NCI-H510A (cell line): Measurements from ENCODE around the gene SURF4.
"Not testable (repeated sequence)": the region's sequence is repeated elsewhere in the genome, so short reads cannot be mapped to it uniquely, and the experiment has no call there.

Experiments used
- DNase-seq: peaks from one replicate; lab custom pipeline; 2025; lab: John Stamatoyannopoulos, UW

SURF4 gene

DNA sequence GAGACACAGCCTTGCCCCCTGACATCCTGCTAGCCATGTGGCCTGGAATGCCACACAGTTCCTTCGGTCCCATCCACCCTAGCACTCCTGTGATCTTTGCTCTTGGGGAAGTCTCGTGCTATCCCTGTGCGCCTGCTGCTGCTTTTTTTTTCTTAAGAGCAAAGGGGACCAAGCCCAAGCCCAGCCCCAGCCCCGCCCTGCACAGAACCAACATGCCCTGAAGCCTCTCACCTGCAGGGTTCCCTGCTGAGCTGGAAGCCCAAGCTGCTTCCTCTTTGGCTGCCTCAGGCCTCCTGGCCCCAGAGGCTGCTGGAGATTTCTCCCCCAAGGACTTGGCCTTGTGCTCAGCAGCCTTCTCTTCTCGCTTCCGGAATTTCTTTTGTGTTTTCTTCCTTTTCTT, 41.7 kb downstream of the SURF4 start:
- DNase-seq: no peak

DNA sequence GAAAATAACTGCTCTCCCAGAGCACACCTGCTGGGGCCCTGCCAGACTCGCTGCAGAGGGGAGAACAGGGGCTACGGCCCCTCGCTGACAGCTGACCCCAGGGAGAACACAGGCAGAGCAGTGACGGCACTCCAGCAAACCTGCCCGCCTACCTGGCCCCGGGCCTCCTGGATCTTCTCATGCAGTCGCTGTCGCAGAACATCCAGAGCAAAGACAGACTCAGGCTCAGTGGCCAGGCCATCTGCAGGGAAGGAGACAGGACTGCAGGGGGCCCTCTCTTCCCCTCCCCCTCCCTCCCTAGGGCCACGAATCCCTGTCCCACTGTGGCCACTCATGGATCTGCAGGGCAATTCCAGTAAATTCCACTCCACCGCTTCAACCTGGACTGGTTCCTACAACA, 42.3 kb downstream of the SURF4 start:
- DNase-seq: no peak

DNA sequence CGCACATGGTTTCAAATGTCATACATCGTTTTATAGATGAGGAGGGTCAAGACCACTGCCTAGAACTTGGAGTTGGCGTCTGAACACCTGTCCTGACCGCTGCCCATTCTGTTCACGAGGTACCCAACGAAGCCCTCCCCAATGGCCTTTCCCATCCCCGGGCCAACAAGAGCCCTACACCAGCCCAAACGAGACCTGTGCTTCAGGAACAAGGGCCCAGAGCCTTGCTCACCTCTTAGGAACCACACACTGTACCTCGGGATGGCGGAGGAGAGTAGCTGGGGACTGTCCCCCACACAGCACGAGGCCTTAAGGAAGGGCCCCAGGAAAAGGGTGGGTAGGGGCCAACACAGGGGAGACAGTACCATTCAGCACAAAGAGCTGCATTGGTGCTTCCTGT, 42.8 kb downstream of the SURF4 start:
- DNase-seq: no peak

DNA sequence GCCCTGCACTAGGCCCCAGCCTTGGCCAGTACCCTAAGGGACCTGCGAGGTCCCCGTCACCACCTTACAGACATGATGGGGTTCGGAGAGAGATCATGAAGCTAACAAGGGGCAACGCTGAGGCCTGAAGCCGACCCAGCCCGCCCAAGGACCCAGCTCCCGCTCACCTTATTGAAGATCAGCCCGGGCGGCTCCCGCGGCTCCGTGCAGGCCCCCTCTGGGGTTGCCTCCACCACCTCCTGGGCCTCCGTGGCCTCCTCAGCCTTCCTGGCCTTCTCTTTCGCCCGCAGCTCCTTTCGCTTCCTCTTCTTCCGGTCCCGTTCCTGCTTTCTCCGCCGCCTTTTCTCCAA, 43.5 kb downstream of the SURF4 start:
- DNase-seq: no peak

DNA sequence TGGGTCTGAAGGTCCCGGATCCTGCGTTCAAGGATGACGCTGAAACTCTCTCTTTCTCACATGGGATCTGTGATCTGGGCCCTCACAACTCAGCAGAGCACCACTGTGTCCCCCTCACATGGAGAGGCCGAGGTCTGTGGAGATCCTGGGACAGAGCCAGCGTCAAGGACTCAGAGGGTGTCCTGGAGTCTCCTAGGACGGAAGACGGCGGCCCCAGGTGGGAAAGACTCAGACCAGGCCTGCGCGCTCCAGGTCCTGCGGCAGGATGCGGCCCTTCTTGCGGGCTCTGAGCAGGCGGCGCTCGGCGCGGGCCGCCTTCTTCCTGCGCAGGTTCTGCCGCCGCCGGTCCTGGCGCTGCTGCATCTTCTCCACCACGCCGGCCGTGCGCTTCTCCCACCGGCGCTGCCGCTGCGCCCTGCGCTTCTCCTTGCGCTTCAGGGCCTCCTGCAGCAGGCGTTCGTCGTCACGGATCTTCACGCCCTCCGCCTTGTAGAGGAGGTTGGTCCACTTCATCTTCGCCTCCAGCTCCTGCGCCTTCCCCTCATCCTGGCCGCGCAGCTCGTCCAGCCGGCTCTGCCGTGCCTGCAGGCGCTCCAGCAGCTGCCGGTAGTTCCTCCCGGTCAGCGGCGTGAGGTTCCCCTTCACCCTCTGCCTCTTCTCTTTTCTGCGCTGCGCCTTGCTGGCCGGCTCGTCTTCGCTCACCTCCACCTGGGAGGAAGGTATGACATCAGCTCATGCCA, 44.0 kb downstream of the SURF4 start:
- DNase-seq: no peak

DNA sequence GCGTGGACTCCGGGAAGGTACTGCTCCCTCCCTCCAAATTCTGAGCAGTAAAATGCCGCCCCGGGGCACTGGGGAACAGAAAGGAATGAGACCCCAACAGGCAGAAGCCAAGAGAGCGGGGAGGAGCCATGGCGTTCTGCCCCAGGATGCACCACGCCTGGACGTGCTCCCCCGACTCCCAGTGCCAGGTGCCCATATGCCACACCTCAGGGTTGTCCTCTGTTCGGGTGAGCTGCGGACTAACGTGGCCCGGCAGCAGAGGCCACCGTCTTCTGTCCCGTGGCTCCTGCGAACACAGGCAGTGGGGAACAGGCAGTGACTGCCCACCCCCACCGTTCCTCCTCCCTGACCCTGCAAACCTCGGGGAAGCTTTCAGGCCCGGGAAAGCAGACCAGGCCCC, 44.6 kb downstream of the SURF4 start:
- no peak for DNase-seq

DNA sequence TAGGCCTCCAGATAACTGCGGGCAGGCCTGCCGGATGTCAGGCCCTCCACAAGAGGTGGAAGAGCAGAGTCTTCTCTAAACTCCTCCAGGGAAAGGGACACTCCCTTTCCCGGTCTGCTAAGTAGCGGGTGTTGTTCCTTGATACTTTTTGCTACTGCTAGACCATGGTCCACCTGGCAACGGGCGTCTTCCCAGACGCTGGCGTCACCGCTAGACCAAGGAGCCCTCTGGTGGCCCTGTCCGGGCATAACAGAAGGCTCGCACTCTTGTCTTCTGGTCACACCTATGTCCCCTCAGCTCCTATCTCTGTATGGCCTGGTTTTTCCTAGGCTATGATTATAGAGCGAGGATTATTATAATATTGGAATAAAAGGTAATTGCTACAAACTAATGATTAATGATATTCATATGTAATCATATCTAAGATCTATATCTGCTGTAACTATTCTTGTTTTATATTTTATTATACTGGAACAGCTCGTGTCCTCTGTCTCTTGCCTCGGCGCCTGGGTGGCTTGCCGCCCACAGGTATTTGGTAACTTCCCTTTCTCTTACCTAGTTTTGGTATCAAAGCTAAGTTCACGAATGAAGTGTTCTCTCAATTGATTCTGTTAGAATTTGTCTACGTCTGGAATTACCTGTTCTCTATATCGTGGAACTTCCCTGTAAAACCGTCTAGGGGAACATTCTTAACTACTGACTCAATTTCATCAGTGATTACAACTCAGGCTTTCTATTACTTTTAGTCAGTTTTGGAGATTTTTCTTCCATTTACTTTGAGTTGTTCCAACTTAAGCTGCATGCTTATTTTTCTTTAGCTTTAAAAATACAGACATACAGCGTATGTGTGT, 46.3 kb downstream of the SURF4 start:
- DNase-seq: not testable (repeated sequence)

DNA sequence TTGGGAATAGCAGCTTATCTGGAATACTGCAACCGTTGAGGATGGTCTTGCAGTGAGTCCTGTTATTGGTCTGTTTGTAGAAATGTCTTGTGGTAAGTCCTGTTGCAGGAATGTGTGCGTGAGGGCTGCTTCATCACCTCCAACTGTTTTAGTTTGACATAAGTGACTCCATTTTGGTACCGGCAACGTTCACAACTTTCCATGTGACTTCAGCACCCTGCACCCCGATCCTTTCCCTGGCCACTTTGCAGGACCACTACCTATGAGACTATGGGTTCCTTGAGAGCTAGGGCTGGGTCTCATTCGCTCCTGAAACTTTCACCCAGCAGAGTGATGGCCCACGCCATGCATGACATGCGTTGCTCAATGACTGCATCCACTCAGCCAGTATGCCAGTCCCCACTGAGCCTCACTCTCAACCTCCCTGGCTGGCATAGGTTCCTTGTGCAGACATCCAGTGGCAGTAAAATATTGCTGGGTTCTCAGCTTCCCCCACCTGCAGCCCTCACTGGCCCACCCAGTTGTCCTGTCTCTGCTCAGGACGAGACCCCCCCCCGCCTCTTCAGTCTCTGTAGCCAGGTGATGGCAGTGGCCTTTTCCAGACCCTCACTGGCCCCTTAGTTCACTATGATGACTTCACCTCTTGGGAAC, 47.9 kb downstream of the SURF4 start:
- no peak for DNase-seq

DNA sequence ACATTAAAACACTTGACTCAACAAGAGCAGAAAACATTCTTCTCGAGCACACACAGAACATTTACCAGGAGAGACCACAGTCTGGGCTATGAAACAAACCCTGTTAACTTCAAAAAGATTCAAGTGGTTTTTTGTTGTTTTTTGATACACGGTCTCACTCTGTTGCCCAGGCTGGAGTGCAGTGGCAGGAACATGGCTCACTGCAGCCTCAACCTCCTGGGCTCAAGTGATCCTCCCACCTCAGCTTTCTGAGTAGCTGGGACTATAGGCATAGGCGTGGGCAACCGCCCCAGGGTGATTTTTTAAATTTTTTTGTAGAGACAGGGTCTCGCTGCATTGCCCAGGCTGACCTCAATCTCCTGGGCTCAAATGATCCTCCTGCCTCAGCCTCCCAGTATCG, 48.8 kb downstream of the SURF4 start:
- not testable (repeated sequence) for DNase-seq

DNA sequence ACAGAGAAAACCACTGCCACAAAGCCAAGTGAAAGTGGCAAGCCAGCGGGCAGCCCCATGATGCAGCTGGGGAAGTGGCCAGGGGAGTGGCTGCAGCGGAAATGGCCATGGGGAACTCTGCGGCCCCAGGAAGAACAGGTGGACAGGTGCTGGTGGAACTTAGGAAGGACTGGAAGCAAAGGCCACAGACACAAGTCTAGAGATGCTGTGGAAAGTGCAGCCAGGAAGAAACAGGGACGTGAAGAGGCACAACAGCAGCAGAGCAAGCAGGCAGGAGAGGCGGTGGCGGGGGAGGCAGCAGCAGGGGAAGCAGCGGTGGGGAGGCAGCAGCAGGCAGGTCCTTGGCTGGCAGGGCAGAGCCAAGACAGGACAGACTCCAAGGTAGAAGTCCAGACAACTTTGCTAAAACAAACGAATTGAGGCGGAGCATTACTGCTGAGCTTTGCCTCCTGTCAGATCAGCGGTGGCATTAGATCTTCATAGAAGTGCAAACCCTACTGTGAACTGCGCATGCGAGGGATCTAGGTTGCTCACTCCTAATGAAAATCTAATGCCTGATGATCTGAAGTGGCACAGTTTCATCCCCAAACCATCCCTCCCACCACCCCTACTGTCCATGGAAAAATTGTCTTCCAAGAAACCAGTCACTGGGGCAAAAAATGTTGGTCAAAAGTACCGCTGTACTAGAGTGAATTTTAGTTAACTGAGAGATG, 51.7 kb downstream of the SURF4 start:
- DNase-seq: no peak

DNA sequence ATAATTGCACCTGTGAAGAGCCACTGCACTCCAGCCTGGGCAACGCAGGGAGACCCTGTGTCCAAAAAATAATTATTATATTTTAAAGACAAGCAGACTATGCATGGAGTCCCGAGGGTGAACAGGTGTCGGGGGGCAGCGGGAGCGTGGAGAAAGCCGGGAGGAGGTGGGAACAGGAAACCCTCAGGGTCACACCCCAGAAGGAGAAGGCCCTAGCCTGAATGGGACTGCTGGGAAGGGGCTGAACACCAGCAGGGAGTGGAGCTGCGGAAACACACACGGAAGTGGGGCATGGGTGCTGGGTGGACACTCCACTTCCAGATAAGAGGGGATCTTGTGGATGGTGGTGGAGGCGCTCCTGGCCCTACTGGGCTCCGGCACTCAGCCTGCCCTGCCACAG, 52.6 kb downstream of the SURF4 start:
- DNase-seq: no peak

DNA sequence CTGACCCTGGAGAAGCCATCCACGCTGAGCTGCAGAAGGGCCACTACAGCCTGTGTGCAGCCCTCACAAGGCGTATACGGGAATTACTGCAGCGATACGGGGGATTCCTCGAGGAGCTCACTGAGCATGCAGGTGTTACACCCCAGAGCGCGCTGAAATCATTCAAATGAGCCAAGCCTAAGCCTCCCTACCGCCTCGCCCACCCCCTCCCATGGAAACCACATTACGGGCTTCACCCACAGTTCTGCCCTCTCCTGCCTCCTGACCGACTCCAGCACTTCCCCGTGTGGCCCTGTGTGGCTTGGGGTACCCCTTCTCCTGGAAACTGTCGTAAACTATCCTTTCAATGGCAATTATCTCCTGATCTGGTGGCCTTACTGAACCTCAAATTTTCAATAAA, 53.2 kb downstream of the SURF4 start:
- DNase-seq: no peak

DNA sequence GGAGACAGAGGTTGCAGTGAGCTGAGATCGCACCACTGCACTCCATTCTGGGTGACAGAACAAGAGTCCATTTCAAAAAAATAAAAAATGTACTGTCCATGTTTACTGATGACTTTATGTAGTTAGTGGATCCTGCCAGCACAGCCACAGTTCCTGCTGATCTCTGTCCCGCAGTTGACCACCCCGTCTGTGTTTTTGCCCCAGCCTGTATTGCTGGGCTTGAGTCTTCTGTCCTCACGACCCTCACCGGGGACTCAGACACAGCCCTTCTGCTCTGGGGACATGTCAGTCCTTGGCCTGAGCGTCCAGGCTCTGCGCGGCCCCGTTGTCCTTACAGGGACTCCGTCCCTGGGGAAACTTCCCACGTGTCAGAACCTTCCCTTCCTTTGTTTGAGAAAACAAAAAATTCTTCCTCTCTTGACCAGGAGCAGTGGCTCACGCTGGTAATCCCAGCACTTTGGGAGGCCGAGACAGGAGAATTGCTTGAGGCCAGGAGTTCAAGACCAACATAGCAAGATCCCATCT, 54.4 kb downstream of the SURF4 start:
- DNase-seq: no peak

DNA sequence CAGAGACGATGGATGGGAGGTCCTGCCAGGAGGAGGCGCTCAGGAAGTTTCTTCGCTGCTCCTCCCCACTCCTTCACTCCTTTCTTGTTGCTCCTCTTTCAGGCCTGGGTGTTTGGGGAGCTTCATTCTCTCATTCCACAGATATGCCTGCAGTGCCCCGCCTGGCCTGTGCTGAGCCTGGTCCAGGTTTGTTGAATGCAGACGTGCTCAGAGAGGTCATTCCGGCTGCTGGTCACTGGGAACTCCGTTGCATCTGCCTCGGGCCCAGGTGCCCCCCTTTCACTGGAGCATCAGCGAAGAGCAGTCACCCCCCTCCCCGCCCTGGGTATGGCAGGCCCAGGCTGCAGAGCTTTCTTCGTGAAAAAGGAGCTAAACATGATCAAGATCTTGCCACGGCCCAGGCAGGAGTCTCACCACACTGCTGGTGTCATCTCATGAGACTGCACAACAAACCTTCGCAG, 55.4 kb downstream of the SURF4 start:
- DNase-seq: no peak

DNA sequence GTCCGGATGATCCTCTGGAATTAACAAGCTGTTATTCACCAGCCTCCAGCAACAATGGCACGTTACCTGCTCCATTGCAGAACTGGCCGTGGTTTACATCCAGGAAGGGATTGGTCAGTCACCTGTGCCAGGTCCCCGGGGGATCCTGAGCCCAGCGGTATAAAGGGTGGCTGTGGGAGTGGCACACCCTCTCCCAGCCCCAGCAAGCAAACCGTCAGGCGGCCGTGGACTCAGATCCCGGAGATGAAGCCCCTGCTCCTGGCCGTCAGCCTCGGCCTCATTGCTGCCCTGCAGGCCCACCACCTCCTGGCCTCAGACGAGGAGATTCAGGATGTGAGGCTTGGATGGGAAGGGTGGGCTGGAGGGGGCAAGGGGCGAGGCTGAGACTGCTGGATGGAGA, 58.3 kb downstream of the SURF4 start:
- DNase-seq: not testable (repeated sequence)

DNA sequence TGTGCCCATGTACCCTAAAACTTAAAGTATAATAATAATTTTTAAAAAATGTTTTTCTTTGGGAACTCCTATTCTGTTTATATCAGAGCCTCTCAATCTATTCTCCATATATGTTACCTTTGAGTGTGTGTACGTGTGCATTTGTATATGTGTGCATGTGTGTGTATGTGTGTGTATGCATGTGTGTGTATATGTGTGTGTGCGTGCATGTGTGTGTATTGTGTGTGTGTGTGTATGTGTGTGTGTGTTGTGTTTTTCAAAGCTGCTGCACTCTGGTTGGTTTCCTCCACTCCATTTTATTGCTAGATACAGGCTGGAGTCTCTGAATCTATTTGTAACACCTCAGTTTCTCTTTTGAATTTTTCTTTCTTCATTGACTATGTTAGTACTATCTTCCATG, 59.9 kb downstream of the SURF4 start:
- DNase-seq: no peak
